Activated T-cell treated with anti-CD3 and anti-CD28 coated beads, Interleukin-2, amount 50 U/mL, for 4 hours (primary cell): ENCODE data around the gene C10orf67. TPM values are rescaled to one million over a fixed set of nuclear protein-coding genes. Genes with fewer than 3 reads are reported as not detected.

Experiments used
- total RNA-seq, 3 donors: library from RNA; stranded (reverse); gene quantifications; one replicate each; pipeline ENCODE4 v1.2.1, GENCODE V29; 2021

C10orf67 gene
- total RNA-seq, 3 donors from 2014 or later, result 0.42 to 1.1 (median 0.73) TPM

Other genes starting within 250 kb of the C10orf67 start
- 1 to 10 TPM in 2 of 3 donors, under 1 TPM in 1; 0.99 to 1.3 (median 1.1) TPM for gene MSRB2, start 249.2 kb downstream of the C10orf67 start, total RNA-seq
- not detected for gene PTF1A, start 152.5 kb downstream of the C10orf67 start, total RNA-seq
- gene OTUD1, start 94.3 kb upstream of the C10orf67 start, total RNA-seq, result 10 to 100 TPM; 14.3 to 19.9 (median 19.6) TPM